GM12891 (cell line): ENCODE results near the gene INPP5D.

ENCODE experiments used
- POLR2A ChIP-seq: IDR thresholded peaks from 2 replicates; pipeline ENCODE4 v1.6.1; 2011; ENCODE audit warnings: low read depth, low read length, control low read depth
- POLR2AphosphoS5 ChIP-seq: IDR thresholded peaks from 2 replicates; pipeline ENCODE4 v1.6.1; 2011; ENCODE audit warnings: low read depth, low read length, control low read depth
- SPI1 ChIP-seq: IDR thresholded peaks from 2 replicates; pipeline ENCODE4 v1.6.1; 2011; ENCODE audit warnings: low read depth, low read length, control low read depth
- TAF1 ChIP-seq: IDR thresholded peaks from 2 replicates; pipeline ENCODE4 v1.6.1; 2011; ENCODE audit warnings: low read depth, low read length, control low read depth

DNA sequence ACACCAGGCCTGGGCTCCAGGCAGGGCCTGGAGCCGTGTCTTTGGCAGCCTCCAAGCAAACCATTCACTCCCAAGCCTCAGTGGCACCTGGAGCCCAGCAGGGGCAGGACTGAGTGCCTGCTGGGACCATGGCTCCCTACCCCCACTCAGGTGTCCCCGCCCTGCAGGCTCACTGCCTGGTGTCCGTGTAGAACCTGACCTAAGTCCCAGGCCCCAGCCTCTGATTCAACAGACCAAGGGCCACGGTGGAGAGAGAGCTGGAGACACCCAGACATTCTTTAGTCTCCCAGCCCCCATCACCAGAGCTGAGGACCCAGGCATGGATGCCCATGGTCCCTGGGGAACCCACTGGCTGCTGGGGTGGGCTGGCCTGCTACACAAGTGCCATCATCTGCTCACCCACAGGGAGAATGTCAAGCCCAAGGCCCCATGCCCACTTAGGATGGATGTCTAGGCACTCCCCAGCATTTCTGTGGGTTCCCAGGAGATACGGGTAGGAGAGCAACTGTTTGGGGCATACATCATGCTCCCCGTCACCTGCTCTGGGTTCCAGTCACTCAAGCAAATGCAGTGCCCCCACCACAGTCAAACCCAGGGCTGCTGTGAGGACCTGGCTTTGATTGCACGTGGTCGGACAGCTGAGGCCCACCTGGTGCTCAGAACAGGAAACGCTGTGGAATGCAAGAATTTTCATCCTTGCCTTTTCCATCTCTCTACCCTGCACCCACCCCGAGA lies 148.4 kb downstream of the INPP5D start:
- TF ChIP-seq TAF1, result no peak
- peak; percentile 33; the same call in 1 of the 2 replicates for TF ChIP-seq POLR2AphosphoS5
- TF ChIP-seq POLR2A, result no peak; the same call in 1 of the 2 replicates
- TF ChIP-seq SPI1, result no peak
